H1 (cell line): Measurements from ENCODE around the gene SYNJ1. TPM values are rescaled to one million over a fixed set of nuclear protein-coding genes. Genes with fewer than 3 reads are reported as not detected.

Experiments used
- CTCF ChIA-PET: fragments of 300-600 bp; sonication (Branson Sonifier 250); formaldehyde crosslinking; loops from one replicate; lab custom pipeline; 2021; ENCODE audit not compliant: partially characterized antibody; lab: Charles Lee
- POLR2A ChIA-PET: fragments of 300-600 bp; sonication (Branson Sonifier 250); formaldehyde crosslinking; loops from one replicate; lab custom pipeline; 2021; ENCODE audit warnings: inconsistent platforms; ENCODE audit not compliant: partially characterized antibody; lab: Charles Lee
- DNase-seq, 2 experiments: peaks; one replicate each; pipeline versions ENCODE4 v3.0.0 to v3.0.0-alpha.2; 2010 to 2022; ENCODE audit warnings: low spot score in 2 of 2, low read depth in 1 of 2, mixed read lengths in 1 of 2
- FAIRE-seq: peaks from 2 replicates; lab custom pipeline; 2011; peaks lifted over from hg19 to GRCh38; lab: Jason Lieb, UNC
- H2AFZ ChIP-seq: 2 replicates; pipeline ENCODE4 v1.8.1; 2012; ENCODE audit warnings: low read length, inconsistent platforms
- H2AK5ac ChIP-seq: 2 replicates; pipeline ENCODE4 v1.6.1; 2013; ENCODE audit warnings: low read depth, low read length
- H2BK120ac ChIP-seq: replicated peaks from 2 replicates; pipeline ENCODE3; 2013; ENCODE audit warnings: low read depth, low read length, inconsistent platforms
- H2BK12ac ChIP-seq: 2 replicates; pipeline ENCODE4 v1.6.1; 2013; ENCODE audit warnings: low read depth, low read length
- H2BK15ac ChIP-seq: 2 replicates; pipeline ENCODE4 v1.6.1; 2013; ENCODE audit warnings: low read length
- H2BK20ac ChIP-seq: 2 replicates; pipeline ENCODE4 v1.6.1; 2013; ENCODE audit warnings: low read length
- H2BK5ac ChIP-seq: 2 replicates; pipeline ENCODE4 v1.6.1; 2013; ENCODE audit warnings: low read depth, low read length
- H3K14ac ChIP-seq: 2 replicates; pipeline ENCODE4 v1.6.1; 2013; ENCODE audit warnings: inconsistent platforms; ENCODE audit not compliant: insufficient read length
- H3K18ac ChIP-seq: 2 replicates; pipeline ENCODE4 v1.6.1; 2013; ENCODE audit warnings: low read length; ENCODE audit errors: extremely low read depth
- H3K23ac ChIP-seq: 2 replicates; pipeline ENCODE4 v1.6.1; 2013; ENCODE audit warnings: inconsistent platforms; ENCODE audit not compliant: insufficient read length
- H3K23me2 ChIP-seq: 2 replicates; pipeline ENCODE4 v1.6.1; 2013; ENCODE audit warnings: low read depth, low read length
- H3K27ac ChIP-seq: 2 replicates; pipeline ENCODE4 v1.6.1; 2011; ENCODE audit warnings: low read depth, low read length, inconsistent platforms
- H3K27me3 ChIP-seq, 4 experiments: replicated peaks in 1 of 4; 1 replicate in 1 of 4; 2 replicates in 3 of 4; pipeline versions ENCODE4 v1.6.1 to v1.8.1; 2011 to 2013; ENCODE audit warnings: low read length in 3 of 4, mild to moderate bottlenecking in 3 of 4, inconsistent platforms in 2 of 4, mixed read lengths in 2 of 4, moderate library complexity in 1 of 4; ENCODE audit not compliant: control insufficient read depth in 3 of 4, insufficient read depth in 3 of 4; ENCODE audit errors: extremely low read depth in 1 of 4
- H3K36me3 ChIP-seq, 4 experiments: 2 replicates each; pipeline versions ENCODE4 v1.6.1 to v1.8.1; 2011 to 2013; ENCODE audit warnings: mild to moderate bottlenecking in 4 of 4, low read length in 3 of 4, moderate library complexity in 2 of 4, control low read depth in 1 of 4, inconsistent platforms in 1 of 4; ENCODE audit not compliant: insufficient read depth in 4 of 4, control insufficient read depth in 2 of 4
- H3K4ac ChIP-seq: replicated peaks from 2 replicates; pipeline ENCODE3; 2013; ENCODE audit warnings: low read length, low read depth, mixed read lengths, inconsistent platforms; ENCODE audit not compliant: insufficient read length
- H3K4me1 ChIP-seq, 4 experiments: replicated peaks in 1 of 4; 1 replicate in 1 of 4; 2 replicates in 3 of 4; pipeline versions ENCODE4 v1.6.1 to v1.8.1; 2011 to 2013; ENCODE audit warnings: low read length in 3 of 4, inconsistent platforms in 2 of 4, mixed read lengths in 1 of 4; ENCODE audit not compliant: insufficient read depth in 4 of 4, control insufficient read depth in 3 of 4
- H3K4me2 ChIP-seq, 2 experiments: 2 replicates each; pipeline versions ENCODE4 v1.6.1 to v1.8.1; 2011 to 2013; ENCODE audit warnings: low read depth in 2 of 2, low read length in 2 of 2, control low read depth in 1 of 2, inconsistent platforms in 1 of 2, mild to moderate bottlenecking in 1 of 2; ENCODE audit not compliant: insufficient read depth in 1 of 2
- H3K4me3 ChIP-seq, 4 experiments: fragments of 200-600, 300-600 bp in 1 of 4; sonication (generic), shearing (Covaris generic), sonication (Bioruptor Twin) in 1 of 4; 2 replicates each; pipeline versions ENCODE4 v1.5.1 to v1.8.1; 2011 to 2016; ENCODE audit warnings: low read length in 4 of 4, low read depth in 3 of 4, control low read depth in 2 of 4, inconsistent platforms in 2 of 4, mild to moderate bottlenecking in 2 of 4, mixed read lengths in 1 of 4, moderate library complexity in 1 of 4; ENCODE audit not compliant: insufficient read depth in 2 of 4; ENCODE audit errors: extremely low read depth in 1 of 4
- H3K56ac ChIP-seq: replicated peaks from 2 replicates; pipeline ENCODE3; 2013; ENCODE audit warnings: low read depth, mild to moderate bottlenecking, mixed read lengths, low read length, inconsistent platforms; ENCODE audit not compliant: insufficient read length
- H3K79me1 ChIP-seq: 2 replicates; pipeline ENCODE4 v1.6.1; 2013; ENCODE audit warnings: low read depth, low read length, control low read depth
- H3K79me2 ChIP-seq, 2 experiments: 2 replicates each; pipeline versions ENCODE4 v1.6.1 to v1.8.1; 2012 to 2013; ENCODE audit warnings: low read length in 2 of 2, mild to moderate bottlenecking in 2 of 2, inconsistent platforms in 1 of 2; ENCODE audit not compliant: insufficient read depth in 2 of 2, control insufficient read depth in 1 of 2
- H3K9ac ChIP-seq, 4 experiments: replicated peaks in 1 of 4; 1 replicate in 1 of 4; 2 replicates in 3 of 4; pipeline versions ENCODE4 v1.6.1 to v1.8.1; 2011 to 2013; ENCODE audit warnings: low read depth in 3 of 4, low read length in 3 of 4, control low read depth in 2 of 4, mild to moderate bottlenecking in 2 of 4, moderate library complexity in 2 of 4, inconsistent platforms in 1 of 4; ENCODE audit errors: extremely low read depth in 1 of 4
- H3K9me3 ChIP-seq, 2 experiments: 2 replicates each; pipeline versions ENCODE4 v1.6.1 to v1.8.1; 2012 to 2013; ENCODE audit warnings: mild to moderate bottlenecking in 2 of 2, moderate library complexity in 2 of 2, control low read depth in 1 of 2, inconsistent platforms in 1 of 2, low read depth in 1 of 2, low read length in 1 of 2, mixed read lengths in 1 of 2; ENCODE audit not compliant: insufficient read depth in 2 of 2
- H4K20me1 ChIP-seq, 2 experiments: replicated peaks in 1 of 2; 2 replicates each; pipeline versions ENCODE3 to v1.8.1; 2011 to 2013; ENCODE audit warnings: inconsistent platforms in 2 of 2, low read length in 2 of 2, mild to moderate bottlenecking in 1 of 2; ENCODE audit not compliant: insufficient read depth in 2 of 2, control insufficient read depth in 1 of 2
- H4K5ac ChIP-seq: 2 replicates; pipeline ENCODE4 v1.6.1; 2013; ENCODE audit warnings: low read length, low read depth, mixed read lengths, inconsistent platforms; ENCODE audit not compliant: insufficient read length
- H4K8ac ChIP-seq: 2 replicates; pipeline ENCODE4 v1.8.0; 2013; ENCODE audit warnings: mild to moderate bottlenecking, moderate library complexity, low read length, inconsistent platforms; ENCODE audit not compliant: insufficient read depth; ENCODE audit errors: extremely low read depth
- H4K91ac ChIP-seq: replicated peaks from 2 replicates; pipeline ENCODE3; 2013; ENCODE audit warnings: low read length, mixed read lengths, inconsistent platforms; ENCODE audit not compliant: insufficient read length
- CHD1 ChIP-seq: IDR thresholded peaks from 2 replicates; pipeline ENCODE4 v1.6.1; 2012; ENCODE audit warnings: low read depth, low read length, improper control_type of control experiment
- WGBS, 2 experiments: shearing (Covaris generic) in 1 of 2; methylation state at CpG; one replicate each; pipeline versions ENCODE4 v1.1.6 to v1.1.7; 2013 to 2015; ENCODE audit warnings: low lambda C conversion rate in 2 of 2, mixed read lengths in 2 of 2, inconsistent platforms in 1 of 2, low coverage in 1 of 2, missing lambda C conversion rate in 1 of 2; ENCODE audit not compliant: insufficient replicate concordance in 2 of 2, insufficient coverage in 1 of 2, insufficient read length in 1 of 2; ENCODE audit errors: extremely low coverage in 1 of 2, missing lambda C conversion rate in 1 of 2; 5-methylcytosine and 5-hydroxymethylcytosine counted together
- polyA plus RNA-seq, 7 experiments: library from polyadenylated mRNA; depleted of rRNA in 3 of 7; stranded (reverse) in 5 of 7; unstranded in 2 of 7; fragments of >200 nt in 5 of 7; fragments of 200-250 nt in 2 of 7; gene quantifications; 1 replicate in 5 of 7; 2 replicates in 1 of 7; 4 replicates in 1 of 7; pipeline versions ENCODE4 v1.2.1 to v1.2.3, GENCODE V29; 2011 to 2013; ENCODE audit warnings: missing spikeins in 2 of 7, mixed read lengths in 2 of 7
- total RNA-seq: library from RNA; stranded (reverse); fragmentation: NEBNext Ultra II Directional; extraction: Animal tissue kit (Norgen Biotek cat#: 25700); gene quantifications from 2 replicates; pipeline ENCODE4 v1.2.1, GENCODE V29; 2021

Gene SYNJ1
- total and polyA plus RNA-seq, 2 of the 8 experiments (the other 6 are each of a cell fraction or from before 2014, with no cell fraction given) = 1.3 to 4.3 TPM

DNA sequence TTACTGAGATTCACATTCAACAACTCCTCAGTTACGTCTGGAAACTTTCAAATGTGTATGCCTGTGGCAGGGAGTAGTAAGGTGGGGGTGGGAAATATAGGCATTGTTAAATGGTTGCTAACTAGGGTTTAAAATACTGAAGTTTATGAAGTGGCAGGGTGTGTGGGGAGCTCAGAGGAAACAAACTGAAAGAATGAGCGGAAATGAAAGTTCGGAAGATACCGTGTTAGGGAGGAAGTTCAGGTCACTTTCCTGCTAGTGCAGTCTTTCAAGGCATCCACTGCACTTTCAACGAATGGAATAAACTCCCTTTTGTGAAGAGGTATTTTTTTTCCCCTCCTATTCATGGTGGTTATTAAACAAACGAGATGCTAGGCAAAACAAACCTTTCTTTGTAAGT lies 19.7 kb downstream of the SYNJ1 start:
- no peak overlapping the region for H3K4me2 ChIP-seq
- no peak overlapping the region for H2AK5ac ChIP-seq
- H4K20me1 ChIP-seq = no peaks in the 10 kb centered on the region
- no peaks in the 10 kb centered on the region for H3K79me1 ChIP-seq
- H3K9ac ChIP-seq = no peak overlapping the region
- H4K91ac ChIP-seq = no peak overlapping the region
- no peak overlapping the region for H3K23ac ChIP-seq
- no peaks in the 10 kb centered on the region for H3K36me3 ChIP-seq
- whole genome bisulfite sequencing, 2 experiments = 85% methylated on average over 6 of the region's 6 CpGs; no CpG with 5 or more reads in 1 of the 2 experiments
- H3K14ac ChIP-seq = no peak overlapping the region
- H2BK5ac ChIP-seq = no peak overlapping the region
- no peak overlapping the region for H2AFZ ChIP-seq
- H3K56ac ChIP-seq = no peak overlapping the region
- no peak for TF ChIP-seq CHD1
- no peaks in the 10 kb centered on the region for H3K9me3 ChIP-seq
- no peaks in the 10 kb centered on the region for H3K27me3 ChIP-seq
- H3K18ac ChIP-seq = no peak overlapping the region
- H2BK20ac ChIP-seq = no peak overlapping the region
- no peak overlapping the region for H2BK120ac ChIP-seq
- H4K8ac ChIP-seq = no peak overlapping the region
- no peak overlapping the region for H3K4me3 ChIP-seq
- ChIA-PET CTCF (interaction anchor here (0.8 to 2.1 kb wide), 4 partner anchors 11 to 55 kb away, joined by 3 to 4 read pairs (median 4); no protein-coding TSS in a partner anchor), POLR2A (no interaction called here)
- no peak for DNase-seq
- no peak overlapping the region for H2BK15ac ChIP-seq
- no peak overlapping the region for H4K5ac ChIP-seq
- FAIRE-seq = no peak
- H3K79me2 ChIP-seq = no peaks in the 10 kb centered on the region
- H3K4ac ChIP-seq = no peak overlapping the region
- no peaks in the 10 kb centered on the region for H3K23me2 ChIP-seq
- H3K27ac ChIP-seq = no peak overlapping the region
- no peak overlapping the region for H2BK12ac ChIP-seq
- H3K4me1 ChIP-seq = peaks cover 0 to 2% (median 1%) of the 10 kb centered on the region in 4 experiments; a peak in 1 of 7 replicates
